DMS 273 (cell line): Measurements from ENCODE around the gene TRMT10B.

Experiments
- DNase-seq: peaks from one replicate; lab custom pipeline; 2025; ENCODE audit not compliant: unreplicated experiment; lab: John Stamatoyannopoulos, UW

Gene TRMT10B

DNA sequence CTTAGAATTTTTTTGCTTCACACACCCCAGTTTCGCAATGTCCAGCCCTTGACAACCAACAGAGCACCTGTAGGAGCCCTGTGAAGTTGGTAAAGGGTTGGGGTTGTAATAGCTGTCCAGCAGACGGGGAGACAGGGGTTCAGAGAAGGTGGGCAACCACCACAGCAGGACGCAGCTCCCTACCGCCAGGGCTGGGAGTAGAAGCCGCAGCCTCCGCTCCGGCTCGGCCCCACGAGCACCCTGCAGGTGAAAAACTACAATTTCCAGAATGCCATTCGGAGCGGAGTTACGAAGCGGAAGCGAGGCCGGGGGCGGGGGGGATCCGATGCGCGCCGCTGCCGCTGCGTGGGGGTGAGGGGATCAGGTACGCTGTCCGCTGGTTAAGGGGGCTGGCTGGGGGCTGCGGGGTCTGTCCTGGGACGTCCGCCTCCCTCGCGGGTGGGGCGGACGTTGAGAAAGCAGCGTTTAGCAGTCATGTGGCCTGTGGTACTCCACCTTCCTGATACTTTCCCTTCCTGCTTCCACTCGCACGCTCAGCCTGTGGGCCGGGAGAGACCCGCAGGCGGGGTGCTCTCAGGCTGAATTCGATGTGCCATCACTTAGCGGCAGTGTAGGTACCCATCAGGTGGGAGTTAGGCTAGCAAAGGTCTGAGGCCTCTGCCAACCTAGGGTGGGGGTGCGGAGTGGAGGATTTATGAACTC is at the start of gene TRMT10B:
Gene TRMT10B, plus strand, starts transcription at position 317 of the 702 bp plus-strand sequence. CDS start 8,127 bp downstream, outside the sequence.
- peak; percentile 88 for DNase-seq

DNA sequence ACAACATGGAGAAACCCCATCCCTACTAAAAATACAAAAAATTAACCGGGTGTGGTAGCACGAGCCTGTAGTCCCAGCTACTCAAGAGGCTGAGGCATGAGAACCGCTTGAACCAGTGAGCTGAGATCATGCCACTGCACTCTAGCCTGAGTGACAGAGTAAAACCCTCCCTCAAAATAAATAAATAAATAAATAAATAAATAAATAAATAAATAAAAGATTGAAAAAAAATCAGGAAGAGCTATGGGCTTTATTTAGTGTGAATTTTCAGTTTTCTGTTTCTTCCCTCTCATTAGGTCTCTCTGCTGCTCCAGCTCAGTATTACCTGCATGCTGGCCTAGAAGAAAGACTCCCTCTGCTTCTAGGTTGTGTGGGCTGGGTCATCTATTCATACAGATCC is 47.8 kb upstream of the TRMT10B start:
- no peak for DNase-seq

DNA sequence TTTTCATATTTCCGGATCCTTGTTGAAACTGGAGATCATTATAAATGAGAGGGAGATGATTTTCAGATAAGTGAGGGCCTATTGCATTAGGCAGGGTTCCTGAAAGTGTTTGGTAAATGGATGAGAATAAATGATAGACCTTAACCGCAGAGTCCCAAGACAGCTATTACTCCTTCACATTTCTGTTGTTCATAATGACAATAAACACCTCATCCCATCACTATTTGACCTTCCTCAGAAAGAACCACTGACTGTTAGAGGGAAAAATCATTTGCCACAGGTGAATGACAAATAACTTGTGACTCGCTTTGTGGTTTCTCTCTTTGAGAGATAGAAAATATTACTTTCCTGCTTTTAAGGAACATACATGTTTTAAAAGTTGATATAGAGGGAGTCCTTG is 47.3 kb upstream of the TRMT10B start:
- DNase-seq, result no peak

GRCh38 chr9:37707748-37708147 is 45.9 kb upstream of the TRMT10B start:
- no peak for DNase-seq

- no peak for DNase-seq
These were observed 43.6 kb upstream of the TRMT10B start for GRCh38 chr9:37710046-37710445.

- no peak for DNase-seq
These were observed 38.3 kb upstream of the TRMT10B start for GRCh38 chr9:37715260-37715659.

DNA sequence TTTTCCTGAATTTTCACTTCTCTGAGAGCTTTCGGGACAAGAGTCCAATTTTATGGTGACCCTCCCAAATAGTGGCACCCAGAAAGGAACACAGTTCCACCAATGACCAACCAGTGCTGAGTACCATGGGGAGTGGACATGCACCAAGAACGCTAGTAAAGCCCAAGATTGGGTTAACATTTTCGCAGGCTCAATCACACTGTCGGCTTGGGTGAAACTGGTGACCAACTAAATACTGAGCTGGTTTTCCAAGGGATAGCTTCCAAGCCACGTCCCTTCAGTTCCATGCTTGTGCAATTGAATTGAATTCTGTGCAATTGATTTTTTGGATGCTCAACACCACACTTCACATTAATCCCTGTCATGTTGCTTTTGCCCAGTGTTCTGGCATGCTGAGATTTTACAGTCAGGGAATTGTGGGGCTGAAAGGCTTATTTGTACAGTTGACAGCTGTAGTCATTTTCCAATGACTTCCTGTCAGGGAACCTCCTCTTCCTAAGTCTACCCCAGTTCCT is 37.6 kb upstream of the TRMT10B start:
- no peak for DNase-seq

DNA sequence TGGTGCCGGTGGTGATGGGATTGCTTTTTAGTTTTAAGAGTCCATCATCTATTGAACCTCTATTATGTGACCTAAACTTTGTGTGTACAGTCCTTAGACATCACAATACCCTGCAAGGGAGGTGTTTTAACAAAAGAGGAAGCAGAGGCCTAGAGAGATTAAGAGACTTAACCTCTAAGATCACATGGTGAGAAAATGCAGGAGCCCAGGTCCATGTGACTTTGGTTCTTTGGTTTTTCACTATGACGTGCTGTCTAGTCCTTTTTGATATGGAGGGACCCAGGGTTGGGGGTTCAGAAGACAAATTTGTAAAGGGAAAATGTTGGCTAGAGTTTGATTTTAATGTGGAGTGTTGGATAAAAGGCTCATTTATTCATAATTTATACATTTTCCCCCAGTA is 34.1 kb upstream of the TRMT10B start:
- no peak for DNase-seq

GRCh38 chr9:37727013-37727412 is 26.6 kb upstream of the TRMT10B start:
- DNase-seq, result peak; percentile 41

- DNase-seq, result no peak
These were observed 24.1 kb upstream of the TRMT10B start for GRCh38 chr9:37729499-37729898.

DNA sequence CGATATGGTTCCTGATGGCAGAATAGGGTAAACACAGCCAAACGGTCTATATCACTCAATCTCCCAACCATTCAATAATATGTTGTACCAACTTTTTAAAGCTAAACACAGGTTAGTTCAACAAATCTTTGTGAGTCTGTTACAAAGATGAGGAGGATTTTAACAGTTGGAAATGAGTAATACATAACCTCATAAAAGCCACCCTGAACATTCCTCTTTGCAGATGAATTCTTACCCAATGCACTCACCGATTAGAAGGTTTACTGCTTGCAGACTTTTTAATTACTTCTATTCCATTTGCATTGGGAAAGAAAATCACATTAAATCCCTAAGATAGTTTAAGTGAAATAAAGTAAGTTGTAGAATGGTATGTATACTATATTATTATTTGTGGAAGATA is 23.3 kb upstream of the TRMT10B start:
- DNase-seq, result no peak

DNA sequence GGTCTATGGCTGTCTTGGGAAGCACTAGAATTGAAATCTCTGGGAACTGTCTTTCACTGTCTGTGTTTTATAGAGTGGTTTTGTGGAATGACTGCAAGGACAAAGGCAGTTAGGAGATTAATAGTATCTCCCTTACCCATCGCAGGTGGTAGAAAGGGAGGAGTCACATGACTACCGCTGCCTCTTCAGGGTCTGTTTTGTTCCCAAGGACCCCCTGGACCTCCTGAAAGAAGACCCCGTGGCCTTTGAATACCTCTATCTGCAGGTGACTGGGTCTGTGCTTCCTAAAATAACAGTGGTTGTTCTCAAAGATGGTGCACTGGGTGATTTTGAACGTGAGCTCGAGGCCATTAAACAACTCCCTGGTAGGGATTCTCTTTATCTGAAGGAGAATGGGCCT is 22.8 kb upstream of the TRMT10B start:
- no peak for DNase-seq

DNA sequence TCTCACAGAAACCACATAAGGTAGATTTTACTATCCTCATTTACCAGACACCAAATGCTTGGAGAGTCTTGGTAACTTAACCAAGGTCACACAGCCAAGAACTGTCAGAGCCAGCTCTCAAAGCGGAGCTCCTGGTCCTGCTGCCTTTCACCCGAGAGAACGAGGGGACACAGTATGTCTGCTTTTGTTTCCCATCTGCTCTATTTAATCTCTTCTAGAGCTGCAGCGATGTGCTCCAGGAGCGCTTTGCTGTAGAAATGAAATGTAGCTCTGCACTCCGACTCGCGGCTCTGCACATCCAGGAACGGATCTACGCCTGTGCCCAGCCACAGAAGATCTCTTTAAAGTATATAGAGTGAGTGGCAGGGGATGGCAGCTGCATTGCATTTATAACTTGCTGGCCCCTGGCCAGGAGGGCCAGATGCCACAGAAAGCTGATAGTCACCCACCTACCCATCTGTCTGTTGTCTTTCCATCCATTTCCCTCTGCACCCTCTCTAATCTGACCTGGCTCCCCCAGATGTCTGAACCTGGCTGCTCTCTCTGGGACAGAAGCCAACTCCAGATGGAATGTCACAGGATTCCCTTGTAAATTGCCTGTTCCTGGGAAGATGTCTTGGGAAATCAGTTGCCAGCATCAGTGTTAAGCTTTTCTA is 21.4 kb upstream of the TRMT10B start:
- DNase-seq, result peak; percentile 99

GRCh38 chr9:37732952-37733351 is 20.7 kb upstream of the TRMT10B start:
- no peak for DNase-seq

GRCh38 chr9:37739222-37739621 is 14.4 kb upstream of the TRMT10B start:
- DNase-seq, result no peak

DNA sequence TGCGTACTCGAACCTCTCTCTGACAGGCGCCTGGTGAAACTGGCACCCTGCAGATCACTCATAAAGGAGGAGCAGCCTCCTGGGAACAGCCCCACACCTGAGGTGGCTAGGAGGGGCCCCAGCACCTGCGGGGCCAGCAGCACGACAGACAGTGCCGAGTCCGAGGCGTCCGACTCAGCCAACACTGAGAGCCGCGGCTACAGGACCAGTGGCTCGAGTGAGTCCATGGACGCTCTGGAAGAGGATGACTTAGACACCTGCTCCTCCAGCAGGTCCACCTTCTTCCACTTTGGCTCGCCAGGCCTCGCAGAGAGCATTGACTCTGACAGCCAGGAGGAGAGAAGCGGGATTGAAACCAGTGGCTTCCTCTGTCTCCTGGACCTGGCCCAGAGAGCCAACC is 13.5 kb upstream of the TRMT10B start:
- no peak for DNase-seq

DNA sequence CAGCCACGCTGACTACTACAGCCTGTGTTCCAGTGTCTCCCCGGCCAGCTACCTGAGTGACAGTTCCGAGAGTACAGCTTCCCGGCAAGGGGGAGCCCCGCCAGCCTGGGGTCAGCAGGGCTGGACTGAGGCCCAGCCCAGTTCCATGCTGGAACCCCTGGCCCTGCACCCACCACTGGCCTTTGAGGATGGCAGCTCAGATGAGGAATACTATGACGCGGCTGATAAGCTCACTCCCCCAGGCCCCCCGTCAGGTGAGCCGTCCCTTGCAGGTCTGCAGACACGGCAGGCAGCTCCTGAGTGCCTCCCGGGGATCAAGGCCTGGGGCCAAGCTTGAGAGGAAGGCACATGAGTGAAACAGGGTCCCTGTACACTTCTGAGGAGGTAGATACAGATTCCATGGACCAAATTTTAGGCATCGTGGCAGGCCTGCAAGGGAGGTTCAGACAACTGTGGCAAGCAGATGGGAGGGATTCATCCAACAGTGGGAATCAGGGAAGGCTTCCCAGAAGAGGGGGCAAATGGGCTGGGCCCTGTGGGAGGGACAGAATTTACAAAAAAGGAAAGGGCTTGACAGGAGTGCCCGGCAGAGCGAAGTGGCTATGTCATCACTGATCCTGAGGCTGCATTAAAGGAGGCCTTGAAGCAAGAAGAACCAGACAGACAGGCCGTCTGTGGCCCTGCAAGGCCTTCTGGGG is 12.8 kb upstream of the TRMT10B start:
- no peak for DNase-seq

DNA sequence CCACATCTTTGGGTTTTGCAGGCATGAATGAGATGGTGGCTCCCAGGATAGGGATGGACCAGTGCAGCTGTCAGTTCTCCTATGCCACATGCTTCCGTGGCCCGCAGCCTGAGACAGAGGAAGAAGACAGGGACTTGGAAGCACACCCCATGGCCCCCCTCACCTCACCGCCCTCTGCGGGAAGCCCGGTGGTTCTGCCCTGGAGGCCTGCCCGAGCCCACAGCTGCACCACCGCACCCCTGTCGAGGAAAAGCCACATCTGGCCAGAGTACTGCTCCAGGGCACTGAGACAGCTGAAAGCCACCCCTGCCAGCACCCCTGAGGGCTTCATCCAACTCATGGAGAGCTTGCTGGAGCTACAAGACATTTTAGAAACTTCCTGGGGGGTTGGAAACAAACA is 7.6 kb upstream of the TRMT10B start:
- DNase-seq, result no peak

DNA sequence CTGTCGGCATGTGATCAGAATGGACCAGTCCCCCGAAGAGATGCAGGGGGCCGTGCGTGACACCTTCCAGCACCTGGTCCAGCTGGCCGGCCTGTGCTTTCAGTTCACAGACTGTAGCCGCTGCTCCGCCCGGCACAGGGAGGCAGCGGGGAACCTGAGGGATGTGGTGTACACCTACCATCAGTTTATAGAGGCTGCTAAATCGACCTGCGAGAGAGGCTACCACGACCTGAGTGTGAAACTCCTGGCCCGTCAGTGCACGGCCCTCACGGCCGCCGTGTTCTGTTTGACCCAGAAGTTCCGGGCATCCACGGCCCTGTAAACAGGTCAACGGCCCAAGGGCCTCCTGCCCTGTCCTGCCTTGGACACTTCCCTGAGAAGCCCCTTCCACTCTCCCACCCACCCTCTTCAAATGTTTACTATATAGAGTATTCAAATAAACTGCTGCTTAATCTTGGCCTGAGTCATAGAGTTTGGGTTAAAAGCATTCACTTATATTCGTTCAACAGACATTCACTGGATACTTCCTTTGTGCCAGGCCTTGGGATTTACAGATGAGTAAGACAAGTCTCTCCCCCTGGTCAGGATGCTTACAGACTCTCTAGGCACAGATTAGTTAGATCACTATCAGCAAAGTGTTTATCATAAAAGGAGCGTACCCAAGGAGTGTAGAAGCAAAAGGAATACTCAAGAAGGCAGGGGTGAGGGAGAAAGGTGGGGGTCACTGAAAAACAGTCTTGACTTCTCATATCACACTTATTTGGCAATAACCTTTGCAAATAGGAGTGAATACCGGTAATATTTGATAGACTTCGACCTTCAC is 6.9 kb upstream of the TRMT10B start:
- DNase-seq, result peak; percentile 54

- peak; percentile 85 for DNase-seq
These were observed 6.3 kb upstream of the TRMT10B start for GRCh38 chr9:37747271-37747753.

DNA sequence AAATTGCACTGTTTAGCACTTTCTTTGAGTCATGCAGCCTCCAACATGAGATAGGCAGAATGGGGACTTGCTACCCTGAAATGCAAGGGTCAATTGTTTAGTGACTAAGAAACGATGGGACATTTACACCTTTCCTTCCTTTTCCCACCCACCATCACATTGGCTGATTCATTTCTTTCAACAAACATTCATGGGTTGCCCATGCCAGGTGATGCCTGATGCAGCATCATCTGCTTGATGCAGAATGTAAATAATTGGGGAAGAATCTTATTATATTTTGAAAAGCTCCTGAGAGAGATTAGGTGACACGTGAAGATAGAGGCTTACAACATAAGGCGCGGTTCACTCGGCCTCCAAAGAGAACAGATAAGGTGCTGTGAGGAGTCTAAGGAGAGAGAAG is 4.5 kb upstream of the TRMT10B start:
- DNase-seq, result no peak
